DOHH2 (cell line): Measurements from ENCODE around the gene GRIA2.

Experiments used
- H3F3A ChIP-seq: fragments of 200-600 bp; sonication (generic), shearing (Covaris generic); 2 replicates; pipeline ENCODE4 v1.6.0; 2016; ENCODE audit warnings: antibody characterized with exemption, mild to moderate bottlenecking; ENCODE audit not compliant: control insufficient read depth, insufficient read depth
- H3K27ac ChIP-seq: fragments of 200-600 bp; sonication (generic); 2 replicates; pipeline ENCODE4 v1.5.1; 2014; ENCODE audit warnings: low read depth, mild to moderate bottlenecking, low read length, moderate library complexity
- H3K27me3 ChIP-seq: fragments of 200-600 bp; sonication (generic); 2 replicates; pipeline ENCODE4 v1.6.1; 2014; ENCODE audit warnings: mild to moderate bottlenecking, low read length, mixed read lengths; ENCODE audit not compliant: control insufficient read depth
- H3K36me3 ChIP-seq: fragments of 200-600 bp; sonication (generic); 2 replicates; pipeline ENCODE4 v1.6.1; 2014; ENCODE audit warnings: mild to moderate bottlenecking, low read length, moderate library complexity, mixed read lengths; ENCODE audit not compliant: control insufficient read depth
- H3K4me1 ChIP-seq: fragments of 200-600 bp; sonication (generic); 2 replicates; pipeline ENCODE4 v1.6.1; 2014; ENCODE audit warnings: mild to moderate bottlenecking, low read length, mixed read lengths; ENCODE audit not compliant: control insufficient read depth
- H3K4me2 ChIP-seq: fragments of 200-600 bp; sonication (generic); 2 replicates; pipeline ENCODE4 v1.6.0; 2014; ENCODE audit warnings: mild to moderate bottlenecking, low read length, moderate library complexity
- H3K4me3 ChIP-seq: fragments of 200-600 bp; sonication (generic); 2 replicates; pipeline ENCODE4 v1.5.1; 2014; ENCODE audit warnings: mild to moderate bottlenecking, low read length, mixed read lengths
- H3K79me2 ChIP-seq: fragments of 200-600 bp; sonication (generic); 2 replicates; pipeline ENCODE4 v1.6.1; 2014; ENCODE audit warnings: mild to moderate bottlenecking, low read length, mixed read lengths; ENCODE audit not compliant: control insufficient read depth
- H3K9me2 ChIP-seq: fragments of 200-600 bp; sonication (generic); replicated peaks from 2 replicates; pipeline ENCODE4 v1.6.1; 2014; ENCODE audit warnings: mild to moderate bottlenecking, low read length, mixed read lengths; ENCODE audit not compliant: control insufficient read depth
- H3K9me3 ChIP-seq: fragments of 200-600 bp; sonication (generic); 2 replicates; pipeline ENCODE4 v1.6.1; 2014; ENCODE audit warnings: antibody characterized with exemption, low read length, mixed read lengths; ENCODE audit not compliant: control insufficient read depth, insufficient read depth
- H4K20me1 ChIP-seq: fragments of 200-600 bp; sonication (generic); 2 replicates; pipeline ENCODE4 v1.6.0; 2014; ENCODE audit warnings: low read depth, mild to moderate bottlenecking, antibody characterized with exemption, low read length, moderate library complexity; ENCODE audit not compliant: control insufficient read depth, insufficient read depth
- CTCF ChIP-seq: fragments of 200-600 bp; sonication (generic); IDR thresholded peaks from one replicate; pipeline ENCODE4 v1.5.1; 2014; ENCODE audit warnings: antibody characterized with exemption, mild to moderate bottlenecking, low read depth, low read length; ENCODE audit not compliant: poor library complexity, severe bottlenecking
- EZH2phosphoT487 ChIP-seq: fragments of 200-600 bp; sonication (generic); IDR thresholded peaks from 2 replicates; pipeline ENCODE4 v1.6.1; 2017; ENCODE audit warnings: borderline replicate concordance, mild to moderate bottlenecking, antibody characterized with exemption, low read length, moderate library complexity, mixed read lengths

The GRIA2 gene

GRCh38 chr4:157358851-157359250, 138.3 kb downstream of the GRIA2 start:
- Histone ChIP-seq H4K20me1 (no peaks in the 10 kb centered on the region), H3K4me2 (no peak overlapping the region), H3K27ac (no peak overlapping the region), H3K36me3 (no peaks in the 10 kb centered on the region), H3K9me2 (no peaks in the 10 kb centered on the region), H3K27me3 (no peaks in the 10 kb centered on the region), H3K9me3 (no peaks in the 10 kb centered on the region; the same call in 1 of the 2 replicates), H3K4me3 (no peak overlapping the region), H3K79me2 (no peaks in the 10 kb centered on the region), H3K4me1 (no peaks in the 10 kb centered on the region), H3F3A (no peaks in the 10 kb centered on the region)
- TF ChIP-seq EZH2phosphoT487: no peak
- no peak for TF ChIP-seq CTCF

- Histone ChIP-seq H3K4me3 (no peak overlapping the region), H3K79me2 (no peaks in the 10 kb centered on the region), H3K9me3 (no peaks in the 10 kb centered on the region), H3K4me2 (no peak overlapping the region), H3K4me1 (no peaks in the 10 kb centered on the region), H4K20me1 (no peaks in the 10 kb centered on the region), H3K9me2 (no peaks in the 10 kb centered on the region), H3K27ac (no peak overlapping the region), H3K36me3 (no peaks in the 10 kb centered on the region), H3K27me3 (no peaks in the 10 kb centered on the region), H3F3A (no peaks in the 10 kb centered on the region)
- TF ChIP-seq CTCF (no peak), EZH2phosphoT487 (no peak)
Measured at GRCh38 chr4:157363360-157363759, 142.8 kb downstream of the GRIA2 start.

- no peaks in the 10 kb centered on the region for H3F3A ChIP-seq
- H3K4me1 ChIP-seq: no peaks in the 10 kb centered on the region
- no peak overlapping the region for H3K27ac ChIP-seq
- TF ChIP-seq CTCF: no peak
- no peak for TF ChIP-seq EZH2phosphoT487
- no peak overlapping the region for H3K4me2 ChIP-seq
- H3K9me2 ChIP-seq: no peaks in the 10 kb centered on the region
- H3K36me3 ChIP-seq: no peaks in the 10 kb centered on the region
- no peaks in the 10 kb centered on the region for H3K79me2 ChIP-seq
- no peaks in the 10 kb centered on the region for H3K9me3 ChIP-seq
- H4K20me1 ChIP-seq: no peaks in the 10 kb centered on the region
- H3K4me3 ChIP-seq: no peak overlapping the region
- H3K27me3 ChIP-seq: no peaks in the 10 kb centered on the region
Measured at GRCh38 chr4:157372154-157372553, 151.6 kb downstream of the GRIA2 start.

- no peaks in the 10 kb centered on the region for H3K79me2 ChIP-seq
- no peaks in the 10 kb centered on the region for H3K36me3 ChIP-seq
- H3K4me2 ChIP-seq: no peak overlapping the region
- H4K20me1 ChIP-seq: no peaks in the 10 kb centered on the region
- no peaks in the 10 kb centered on the region for H3K27me3 ChIP-seq
- no peak overlapping the region for H3K27ac ChIP-seq
- TF ChIP-seq EZH2phosphoT487: no peak
- no peak for TF ChIP-seq CTCF
- H3K4me3 ChIP-seq: no peak overlapping the region
- H3F3A ChIP-seq: no peaks in the 10 kb centered on the region
- H3K9me3 ChIP-seq: no peaks in the 10 kb centered on the region
- H3K4me1 ChIP-seq: no peaks in the 10 kb centered on the region
- H3K9me2 ChIP-seq: no peaks in the 10 kb centered on the region
Measured at GRCh38 chr4:157372567-157372966, 152.0 kb downstream of the GRIA2 start.
